RWPE1 (cell line): Measurements from ENCODE around the gene TBC1D16.

Experiments
- CTCF ChIA-PET: fragments of 350-600 bp; sonication (Branson Sonifier 250); formaldehyde crosslinking; extraction: SDS; loops from one replicate; lab custom pipeline; 2021; lab: Yijun Ruan, JAX
- POLR2A ChIA-PET: fragments of 400-600 bp; formaldehyde crosslinking; extraction: SDS; loops from one replicate; lab custom pipeline; 2020; ENCODE audit warnings: antibody characterized with exemption; ENCODE audit not compliant: low non-redundant PET; lab: Yijun Ruan, JAX
- DNase-seq: peaks from one replicate; pipeline ENCODE4 v3.0.0; 2012; ENCODE audit warnings: low spot score
- H3K27ac ChIP-seq: fragments of 450-650 bp; 2 replicates; pipeline ENCODE4 v1.5.1; 2017
- CTCF ChIP-seq: fragments of 450-650 bp; conservative IDR thresholded peaks from 2 replicates; pipeline ENCODE4 v1.5.1; 2017; ENCODE audit warnings: low read depth, mild to moderate bottlenecking

The TBC1D16 gene

DNA sequence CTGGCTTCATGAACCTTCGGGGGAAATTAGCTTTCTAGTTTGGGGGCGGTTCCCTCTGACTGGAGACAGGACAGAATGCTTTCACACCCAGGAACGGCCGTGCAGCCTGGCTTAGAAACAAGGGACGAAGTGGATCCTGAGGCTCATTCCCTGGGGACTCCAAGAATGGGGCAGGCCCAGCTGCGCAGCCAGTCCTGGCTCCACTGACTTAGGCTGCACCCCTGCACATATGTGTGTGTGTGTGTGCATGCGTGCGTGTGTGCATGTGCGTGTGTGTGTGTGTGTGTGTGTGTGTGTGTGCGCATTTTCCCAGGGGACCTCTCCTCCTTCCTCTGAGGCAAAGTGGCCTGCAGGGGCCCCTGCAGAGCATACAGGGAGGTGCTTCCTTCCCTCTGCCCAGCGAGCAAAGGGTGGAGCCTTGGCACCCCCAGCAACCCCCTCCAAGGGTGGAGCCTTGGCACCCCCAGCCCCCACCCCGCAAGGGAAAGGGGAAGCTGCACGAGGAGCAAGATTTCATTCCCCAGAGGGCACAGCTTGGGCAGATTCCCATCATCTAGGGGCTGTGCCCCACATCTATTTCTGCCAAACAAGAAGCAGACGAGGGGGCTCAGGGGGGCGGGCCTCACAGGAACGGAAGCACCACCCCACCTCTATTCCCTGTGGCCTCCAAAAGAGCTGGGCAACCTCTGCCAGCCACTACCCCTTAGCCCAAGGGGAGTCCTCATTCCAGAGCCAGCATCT lies 98.9 kb downstream of the TBC1D16 start:
- TF ChIP-seq CTCF, result no peak
- POLR2A ChIA-PET, result no interaction called here
- no peak overlapping the region for H3K27ac ChIP-seq
- CTCF ChIA-PET, result interaction anchor here (0.5 to 0.8 kb wide), 2 partner anchors 55 to 543 kb away, joined by 3 to 5 read pairs; no protein-coding TSS in a partner anchor
- DNase-seq, result no peak

GRCh38 chr17:79936050-79936449 lies 99.6 kb downstream of the TBC1D16 start:
- no peak for DNase-seq
- TF ChIP-seq CTCF, result no peak
- no peak overlapping the region for H3K27ac ChIP-seq
- CTCF ChIA-PET, result interaction anchor here (0.5 to 0.8 kb wide), 2 partner anchors 56 to 543 kb away, joined by 3 to 5 read pairs; no protein-coding TSS in a partner anchor
- POLR2A ChIA-PET, result no interaction called here

GRCh38 chr17:79935197-79935885 lies 100.3 kb downstream of the TBC1D16 start:
- CTCF ChIA-PET, result interaction anchor here (0.7 kb wide), 1 partner anchor 96 kb away, joined by 4 read pairs; the partner anchor contains the start of gene CBX4
- no peak for TF ChIP-seq CTCF
- 0 out of 2 replicates have a peak overlapping the region, but pooled peaks have one; percentile 2 for H3K27ac ChIP-seq
- POLR2A ChIA-PET, result no interaction called here
- DNase-seq, result no peak

- ChIA-PET POLR2A (no interaction called here), CTCF (interaction anchor here (0.5 to 0.7 kb wide), 3 partner anchors 9 to 188 kb away, joined by 3 to 4 read pairs (median 3); partner anchors contain the start of gene CBX4)
- no peak for TF ChIP-seq CTCF
- no peak for DNase-seq
- H3K27ac ChIP-seq, result 0 out of 2 replicates have a peak overlapping the region, but pooled peaks have one; percentile 12
Observed at GRCh38 chr17:79934653-79934970, 101.1 kb downstream of the TBC1D16 start.

GRCh38 chr17:79933863-79934652 lies 101.6 kb downstream of the TBC1D16 start:
- peak overlapping the region; percentile 12; the same call in 1 of the 2 replicates for H3K27ac ChIP-seq
- ChIA-PET POLR2A (no interaction called here), CTCF (interaction anchor here (0.5 to 0.7 kb wide), 4 partner anchors 9 to 190 kb away, joined by 3 read pairs; no protein-coding TSS in a partner anchor)
- TF ChIP-seq CTCF, result no peak
- DNase-seq, result no peak
